ENCODE data around the gene GOLGA8F.
"Not testable (repeated sequence)": the region's sequence is repeated elsewhere in the genome, so short reads cannot be mapped to it uniquely, and the experiment has no call there.

GOLGA8F gene

GRCh38 chr15:28378364-28378763, at the start of gene GOLGA8F:
TSS of gene GOLGA8F (plus strand) at chr15:28378664. CDS start at chr15:28378762, 98 bp downstream.
- DNase-seq = not testable (repeated sequence)

GRCh38 chr15:28357984-28358383, 20.5 kb upstream of the GOLGA8F start, which contains the start of gene GOLGA6L24:
TSS of gene GOLGA6L24 (minus strand) at chr15:28358084. CDS start at chr15:28358023, 61 bp downstream.
- DNase-seq = not testable (repeated sequence)

- DNase-seq = not testable (repeated sequence)
Measured at GRCh38 chr15:28365502-28365901, 13.0 kb upstream of the GOLGA8F start.

- not testable (repeated sequence) for DNase-seq
Measured at GRCh38 chr15:28380053-28380452, 1.6 kb downstream of the GOLGA8F start.

- not testable (repeated sequence) for DNase-seq
Measured at GRCh38 chr15:28396022-28396421, 17.6 kb downstream of the GOLGA8F start.

GRCh38 chr15:28402774-28403435, 24.4 kb downstream of the GOLGA8F start:
- DNase-seq = not testable (repeated sequence)

GRCh38 chr15:28420470-28420869, 42.0 kb downstream of the GOLGA8F start:
- not testable (repeated sequence) for DNase-seq

- DNase-seq = not testable (repeated sequence)
Measured at GRCh38 chr15:28435594-28435993, 57.1 kb downstream of the GOLGA8F start.

Measured in fibroblast of skin of right biceps (primary cell).